GM12801 (cell line): Measurements from ENCODE around the gene FOXE3.
A peak's percentile ranks its signal among the peaks of the same experiment; 100 is the strongest.

Experiments used
- TF ChIP-seq, protein P1 (sequence below): IDR thresholded peaks from one replicate; pipeline ENCODE4 v1.5.1; 2011; ENCODE audit warnings: control low read depth; ENCODE audit not compliant: insufficient read length; ENCODE audit errors: extremely low read depth

FOXE3 gene

DNA sequence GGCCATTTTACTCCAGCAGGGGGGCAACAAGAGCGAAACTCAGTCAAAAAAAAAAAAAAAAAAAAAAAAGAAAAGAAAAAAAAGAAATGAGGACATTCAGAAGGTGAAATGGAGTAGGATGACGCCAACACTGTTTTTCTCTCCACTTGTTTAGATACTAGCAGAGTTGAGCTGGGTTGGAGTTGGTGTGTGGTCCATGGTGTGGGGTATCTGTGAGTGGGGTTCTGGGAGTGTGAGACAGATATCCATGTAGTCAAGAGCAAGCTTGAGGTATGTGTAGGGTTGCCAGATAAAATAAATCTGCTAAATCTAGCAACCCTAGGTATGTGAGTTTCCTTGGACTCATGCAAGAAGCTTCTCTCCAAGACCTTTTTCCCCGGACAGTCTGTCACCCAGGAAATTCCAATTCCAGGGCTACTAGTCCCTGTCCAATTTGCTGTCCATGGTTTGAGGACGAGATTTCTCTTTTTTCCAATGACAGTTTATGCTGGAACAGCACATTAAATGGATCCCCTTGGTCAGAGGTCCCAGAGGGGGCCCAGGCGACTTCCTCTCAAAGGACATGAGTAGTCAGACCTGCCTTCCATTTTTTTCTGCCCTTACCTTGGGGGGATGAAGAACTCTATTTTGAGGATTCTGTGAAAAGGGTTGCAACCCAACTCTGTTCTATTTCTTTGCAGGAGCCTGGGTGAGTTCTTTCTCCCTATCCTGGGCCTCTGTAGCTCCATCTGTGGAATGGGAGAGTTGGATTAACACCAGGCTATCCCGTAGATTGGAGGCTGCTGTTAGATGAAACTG lies 19.6 kb downstream of the FOXE3 start:
- TF ChIP-seq, protein P1, sequence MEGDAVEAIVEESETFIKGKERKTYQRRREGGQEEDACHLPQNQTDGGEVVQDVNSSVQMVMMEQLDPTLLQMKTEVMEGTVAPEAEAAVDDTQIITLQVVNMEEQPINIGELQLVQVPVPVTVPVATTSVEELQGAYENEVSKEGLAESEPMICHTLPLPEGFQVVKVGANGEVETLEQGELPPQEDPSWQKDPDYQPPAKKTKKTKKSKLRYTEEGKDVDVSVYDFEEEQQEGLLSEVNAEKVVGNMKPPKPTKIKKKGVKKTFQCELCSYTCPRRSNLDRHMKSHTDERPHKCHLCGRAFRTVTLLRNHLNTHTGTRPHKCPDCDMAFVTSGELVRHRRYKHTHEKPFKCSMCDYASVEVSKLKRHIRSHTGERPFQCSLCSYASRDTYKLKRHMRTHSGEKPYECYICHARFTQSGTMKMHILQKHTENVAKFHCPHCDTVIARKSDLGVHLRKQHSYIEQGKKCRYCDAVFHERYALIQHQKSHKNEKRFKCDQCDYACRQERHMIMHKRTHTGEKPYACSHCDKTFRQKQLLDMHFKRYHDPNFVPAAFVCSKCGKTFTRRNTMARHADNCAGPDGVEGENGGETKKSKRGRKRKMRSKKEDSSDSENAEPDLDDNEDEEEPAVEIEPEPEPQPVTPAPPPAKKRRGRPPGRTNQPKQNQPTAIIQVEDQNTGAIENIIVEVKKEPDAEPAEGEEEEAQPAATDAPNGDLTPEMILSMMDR, result no peak

DNA sequence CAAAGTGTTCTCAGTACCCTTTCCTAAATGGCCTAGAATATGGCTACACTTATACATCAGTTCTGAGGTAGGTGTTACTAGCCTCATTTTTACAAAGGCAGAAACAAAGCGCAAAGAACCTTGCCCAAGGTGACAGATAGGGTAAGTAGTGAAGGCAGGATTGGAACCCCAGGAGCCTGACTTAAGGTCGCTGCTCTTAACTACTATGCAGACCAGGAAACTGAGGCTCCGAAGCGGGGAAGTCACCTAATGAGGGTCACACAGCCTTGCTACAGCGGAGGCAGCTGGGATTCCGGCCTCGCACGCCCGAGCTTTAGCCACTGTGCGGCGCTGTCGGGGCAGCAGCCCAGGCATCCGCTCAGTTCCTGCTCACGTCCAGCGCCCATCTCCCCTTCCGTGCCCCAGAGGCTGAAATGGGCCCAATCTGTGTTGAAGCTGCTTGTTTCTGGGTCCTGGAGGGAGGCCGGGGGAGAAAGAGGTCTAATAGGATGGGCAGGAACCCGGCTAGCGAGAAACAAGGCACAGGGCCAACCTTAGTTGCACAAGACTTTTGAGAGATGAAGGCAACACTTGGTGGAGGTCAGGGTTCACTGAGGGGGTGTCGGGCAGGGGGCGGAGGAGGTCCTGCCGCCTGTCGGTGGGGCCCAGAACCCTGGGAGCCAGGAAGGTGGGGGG lies 20.4 kb downstream of the FOXE3 start:
- TF ChIP-seq, protein P1, result peak; percentile 90

DNA sequence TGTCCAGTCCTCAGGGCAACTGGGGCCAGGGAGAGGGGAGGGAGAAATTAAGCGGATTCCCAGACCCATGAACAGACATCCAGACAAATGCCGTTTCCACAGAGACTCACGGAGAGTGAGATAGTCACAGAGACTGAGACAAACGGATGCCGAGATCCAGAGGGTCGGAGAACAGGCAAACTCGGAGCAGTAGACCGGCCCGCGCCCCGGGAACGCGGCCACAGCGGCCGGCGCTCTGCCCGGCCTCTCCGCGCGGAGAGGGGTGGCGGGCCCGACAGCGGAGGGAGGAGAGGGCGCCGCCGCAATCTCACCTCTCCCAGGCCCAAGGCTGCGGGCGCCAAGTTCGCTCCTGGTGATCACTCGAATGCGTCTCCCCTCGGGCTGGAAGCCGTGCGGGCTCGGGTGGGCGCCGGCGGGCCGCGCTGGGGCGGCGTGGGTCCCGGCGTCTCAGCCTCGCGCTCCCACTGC lies 20.9 kb downstream of the FOXE3 start:
- TF ChIP-seq, protein P1, result no peak

DNA sequence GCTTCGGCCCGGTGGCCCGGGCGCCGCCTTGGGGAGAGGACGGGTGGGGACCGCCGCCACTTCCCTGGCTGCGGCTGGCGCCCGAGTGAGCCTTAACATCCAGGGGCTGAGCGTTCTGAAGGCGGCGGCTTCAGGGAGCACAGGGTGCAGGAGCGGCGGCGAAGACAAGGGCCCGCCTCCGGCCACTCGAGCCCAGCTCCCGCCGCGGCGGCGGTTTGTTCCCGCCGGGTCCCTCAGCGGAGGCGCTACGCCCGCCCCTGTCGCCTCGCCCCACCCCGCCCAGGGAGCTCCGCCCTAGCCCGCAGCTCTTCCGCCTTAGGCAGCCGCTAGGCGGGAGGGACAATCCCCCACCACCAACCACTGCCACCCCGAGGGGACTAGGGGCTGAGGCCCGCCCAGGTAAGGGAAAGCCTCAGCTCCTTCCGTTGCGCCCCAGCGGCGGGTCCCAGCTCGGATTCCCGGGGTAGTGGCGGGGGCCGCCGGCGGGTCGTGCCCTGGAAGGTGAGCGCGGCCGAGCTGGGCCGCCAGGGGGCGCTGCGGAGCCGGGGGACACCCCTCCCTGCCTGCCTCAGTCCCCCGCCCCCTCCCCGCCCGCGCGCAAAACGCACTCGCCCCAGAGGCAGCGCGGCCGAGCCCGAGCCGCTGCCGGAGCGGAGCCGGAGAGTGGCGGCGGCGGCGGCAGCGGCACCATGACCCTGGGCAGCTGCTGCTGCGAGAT lies 21.5 kb downstream of the FOXE3 start, which contains the start of gene FOXD2:
TSS of gene FOXD2 (plus strand) at position 598 of the 718 bp plus-strand sequence. CDS start at position 690, 92 bp downstream.
- TF ChIP-seq, protein P1, result no peak

DNA sequence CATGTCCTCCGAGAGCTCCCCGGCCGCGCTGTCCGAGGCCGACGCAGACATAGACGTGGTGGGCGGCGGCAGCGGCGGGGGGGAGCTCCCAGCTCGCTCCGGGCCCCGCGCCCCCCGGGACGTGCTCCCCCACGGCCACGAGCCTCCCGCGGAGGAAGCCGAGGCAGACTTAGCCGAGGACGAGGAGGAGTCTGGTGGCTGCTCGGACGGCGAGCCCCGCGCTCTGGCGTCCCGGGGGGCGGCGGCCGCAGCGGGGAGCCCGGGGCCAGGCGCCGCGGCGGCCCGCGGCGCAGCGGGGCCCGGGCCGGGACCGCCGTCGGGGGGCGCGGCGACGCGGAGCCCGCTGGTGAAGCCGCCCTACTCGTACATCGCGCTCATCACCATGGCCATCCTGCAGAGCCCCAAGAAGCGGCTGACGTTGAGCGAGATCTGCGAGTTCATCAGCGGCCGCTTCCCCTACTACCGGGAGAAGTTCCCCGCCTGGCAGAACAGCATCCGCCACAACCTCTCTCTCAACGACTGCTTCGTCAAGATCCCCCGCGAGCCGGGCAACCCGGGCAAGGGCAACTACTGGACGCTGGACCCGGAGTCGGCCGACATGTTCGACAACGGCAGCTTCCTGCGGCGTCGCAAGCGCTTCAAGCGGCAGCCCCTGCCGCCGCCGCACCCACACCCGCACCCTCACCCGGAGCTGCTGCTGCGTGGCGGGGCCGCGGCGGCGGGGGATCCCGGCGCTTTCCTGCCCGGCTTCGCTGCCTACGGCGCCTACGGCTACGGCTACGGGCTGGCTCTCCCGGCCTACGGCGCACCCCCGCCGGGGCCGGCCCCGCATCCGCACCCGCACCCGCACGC lies 22.3 kb downstream of the FOXE3 start:
- TF ChIP-seq, protein P1, result no peak

DNA sequence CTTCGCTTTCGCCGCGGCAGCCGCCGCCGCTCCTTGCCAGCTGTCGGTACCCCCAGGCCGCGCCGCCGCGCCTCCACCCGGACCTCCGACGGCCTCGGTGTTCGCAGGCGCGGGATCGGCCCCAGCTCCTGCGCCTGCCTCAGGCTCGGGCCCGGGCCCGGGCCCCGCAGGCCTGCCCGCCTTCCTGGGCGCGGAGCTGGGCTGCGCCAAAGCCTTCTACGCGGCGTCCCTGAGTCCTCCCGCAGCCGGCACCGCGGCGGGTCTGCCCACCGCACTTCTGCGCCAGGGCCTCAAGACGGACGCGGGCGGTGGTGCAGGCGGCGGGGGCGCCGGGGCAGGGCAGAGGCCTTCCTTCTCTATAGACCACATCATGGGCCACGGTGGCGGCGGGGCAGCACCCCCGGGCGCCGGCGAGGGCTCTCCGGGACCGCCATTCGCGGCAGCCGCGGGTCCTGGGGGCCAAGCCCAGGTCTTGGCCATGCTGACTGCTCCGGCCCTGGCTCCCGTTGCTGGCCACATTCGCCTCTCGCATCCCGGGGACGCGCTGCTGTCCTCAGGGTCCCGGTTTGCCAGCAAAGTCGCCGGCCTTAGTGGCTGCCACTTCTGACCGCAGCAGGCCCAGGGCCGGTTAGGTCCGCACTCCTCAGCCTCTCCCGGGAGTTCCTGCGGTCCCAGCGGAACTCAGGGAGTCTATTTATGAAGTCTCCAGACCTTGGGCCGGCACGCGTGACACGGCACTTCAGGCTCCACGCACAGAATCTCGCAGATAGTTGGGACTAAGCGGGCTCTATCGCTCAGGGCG lies 23.1 kb downstream of the FOXE3 start:
- TF ChIP-seq, protein P1, result no peak
